RWPE1 (cell line): ENCODE data around the gene TMEM80.

ENCODE experiments used
- CTCF ChIA-PET: fragments of 350-600 bp; sonication (Branson Sonifier 250); formaldehyde crosslinking; extraction: SDS; loops from one replicate; lab custom pipeline; 2021; lab: Yijun Ruan, JAX
- POLR2A ChIA-PET: fragments of 400-600 bp; formaldehyde crosslinking; extraction: SDS; loops from one replicate; lab custom pipeline; 2020; ENCODE audit warnings: antibody characterized with exemption; ENCODE audit not compliant: low non-redundant PET; lab: Yijun Ruan, JAX
- DNase-seq: peaks from one replicate; pipeline ENCODE4 v3.0.0; 2012; ENCODE audit warnings: low spot score
- H3K27ac ChIP-seq: fragments of 450-650 bp; 2 replicates; pipeline ENCODE4 v1.5.1; 2017
- CTCF ChIP-seq: fragments of 450-650 bp; conservative IDR thresholded peaks from 2 replicates; pipeline ENCODE4 v1.5.1; 2017; ENCODE audit warnings: low read depth, mild to moderate bottlenecking

TMEM80 gene

GRCh38 chr11:722346-722811 is 26.8 kb downstream of the TMEM80 start:
- CTCF ChIA-PET: interaction anchor here (0.5 to 2.8 kb wide), 4 partner anchors 19 to 43 kb away, joined by 3 to 18 read pairs (median 4); partner anchors contain the start of genes DEAF1 and TMEM80
- no peak for DNase-seq
- POLR2A ChIA-PET: interaction anchor here (0.5 to 0.6 kb wide), 2 partner anchors 17 to 25 kb away, joined by 3 read pairs; no protein-coding TSS in a partner anchor
- no peak for TF ChIP-seq CTCF
- peak overlapping the region; percentile 37; the same call in 1 of the 2 replicates for H3K27ac ChIP-seq

- CTCF ChIA-PET: interaction anchor here (0.6 to 2.8 kb wide), 6 partner anchors 17 to 120 kb away, joined by 3 to 18 read pairs (median 4); partner anchors contain the start of genes DEAF1, EPS8L2 and TMEM80
- no peak for DNase-seq
- TF ChIP-seq CTCF: peak; percentile 67
- H3K27ac ChIP-seq: peak overlapping the region; percentile 94
- POLR2A ChIA-PET: interaction anchor here (0.7 kb wide), 1 partner anchor 26 kb away, joined by 4 read pairs; no protein-coding TSS in a partner anchor
These were observed 27.7 kb downstream of the TMEM80 start for GRCh38 chr11:723120-723883.

- ChIA-PET CTCF (interaction anchor here (0.6 to 2.8 kb wide), 6 partner anchors 23 to 246 kb away, joined by 3 to 18 read pairs (median 4); partner anchors contain the start of genes DEAF1 and TMEM80), POLR2A (interaction anchor here (0.7 to 0.8 kb wide), 3 partner anchors 18 to 27 kb away, joined by 3 to 10 read pairs (median 4); partner anchors contain the start of gene TALDO1)
- DNase-seq: no peak
- TF ChIP-seq CTCF: no peak
- peak overlapping the region; percentile 94 for H3K27ac ChIP-seq
These were observed 28.6 kb downstream of the TMEM80 start for GRCh38 chr11:724049-724777.

GRCh38 chr11:724778-725386 is 29.3 kb downstream of the TMEM80 start:
- ChIA-PET CTCF (interaction anchor here (0.6 to 2.8 kb wide), 3 partner anchors 23 to 245 kb away, joined by 3 to 18 read pairs (median 3); partner anchors contain the start of genes DEAF1 and TMEM80), POLR2A (interaction anchor here (0.7 to 0.8 kb wide), 2 partner anchors 18 to 22 kb away, joined by 3 to 10 read pairs; partner anchors contain the start of gene TALDO1)
- H3K27ac ChIP-seq: peak overlapping the region; percentile 94
- DNase-seq: no peak
- no peak for TF ChIP-seq CTCF

- TF ChIP-seq CTCF: no peak
- H3K27ac ChIP-seq: peak overlapping the region; percentile 94
- CTCF ChIA-PET: interaction anchor here (2.5 kb wide), 1 partner anchor 37 kb away, joined by 10 read pairs; no protein-coding TSS in a partner anchor
- POLR2A ChIA-PET: interaction anchor here (0.6 kb wide), 1 partner anchor 44 kb away, joined by 3 read pairs; no protein-coding TSS in a partner anchor
- no peak for DNase-seq
These were observed 30.1 kb downstream of the TMEM80 start for GRCh38 chr11:725624-726202.
